Measurements from ENCODE around the gene ZNF644. TPM values are rescaled to one million over a fixed set of nuclear protein-coding genes. Genes with fewer than 3 reads are reported as not detected.
"Not testable (repeated sequence)": the region's sequence is repeated elsewhere in the genome, so short reads cannot be mapped to it uniquely, and the experiment has no call there.

The ZNF644 gene
- total RNA-seq, 1 experiment from 2014 or later: 55.9 TPM

DNA sequence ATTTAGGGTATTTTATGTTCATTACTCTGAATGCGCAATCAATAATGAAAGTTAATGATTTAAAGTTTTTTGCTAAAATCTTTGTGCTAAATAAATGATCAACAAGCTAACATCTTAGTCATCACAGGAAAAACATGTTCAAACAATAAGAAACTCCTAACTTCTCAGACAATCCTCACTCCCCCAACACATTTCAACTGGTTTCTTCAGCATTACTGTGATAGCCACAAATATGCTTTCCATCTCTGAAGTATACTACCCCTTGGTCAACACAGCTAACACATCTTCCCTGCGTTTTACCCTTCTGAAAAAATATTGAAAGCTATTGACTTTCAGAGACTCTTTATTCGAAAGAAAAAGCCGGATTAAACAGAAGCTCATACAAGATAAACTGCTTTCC, 85.8 kb downstream of the ZNF644 start:
- H4K20me1 ChIP-seq (ENCODE audit: insufficient read depth): peaks cover 14% of the 10 kb centered on the region; the same call in 1 of the 2 replicates
- H3K9me3 ChIP-seq (ENCODE audit: control insufficient read depth in 1 of 2, insufficient read depth in 1 of 2, low read depth in 1 of 2, low read length in 2 of 2): no peaks in the 10 kb centered on the region
- TF ChIP-seq, protein P1, sequence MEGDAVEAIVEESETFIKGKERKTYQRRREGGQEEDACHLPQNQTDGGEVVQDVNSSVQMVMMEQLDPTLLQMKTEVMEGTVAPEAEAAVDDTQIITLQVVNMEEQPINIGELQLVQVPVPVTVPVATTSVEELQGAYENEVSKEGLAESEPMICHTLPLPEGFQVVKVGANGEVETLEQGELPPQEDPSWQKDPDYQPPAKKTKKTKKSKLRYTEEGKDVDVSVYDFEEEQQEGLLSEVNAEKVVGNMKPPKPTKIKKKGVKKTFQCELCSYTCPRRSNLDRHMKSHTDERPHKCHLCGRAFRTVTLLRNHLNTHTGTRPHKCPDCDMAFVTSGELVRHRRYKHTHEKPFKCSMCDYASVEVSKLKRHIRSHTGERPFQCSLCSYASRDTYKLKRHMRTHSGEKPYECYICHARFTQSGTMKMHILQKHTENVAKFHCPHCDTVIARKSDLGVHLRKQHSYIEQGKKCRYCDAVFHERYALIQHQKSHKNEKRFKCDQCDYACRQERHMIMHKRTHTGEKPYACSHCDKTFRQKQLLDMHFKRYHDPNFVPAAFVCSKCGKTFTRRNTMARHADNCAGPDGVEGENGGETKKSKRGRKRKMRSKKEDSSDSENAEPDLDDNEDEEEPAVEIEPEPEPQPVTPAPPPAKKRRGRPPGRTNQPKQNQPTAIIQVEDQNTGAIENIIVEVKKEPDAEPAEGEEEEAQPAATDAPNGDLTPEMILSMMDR (IDR thresholded peaks at IDR 0.05 in 2 of 3, conservative IDR thresholded peaks at IDR 0.05 in 1 of 3; ENCODE audit: borderline replicate concordance in 1 of 3, insufficient read depth in 1 of 3, low read depth in 2 of 3, low read length in 2 of 3): no peak
- TF ChIP-seq, protein P2, sequence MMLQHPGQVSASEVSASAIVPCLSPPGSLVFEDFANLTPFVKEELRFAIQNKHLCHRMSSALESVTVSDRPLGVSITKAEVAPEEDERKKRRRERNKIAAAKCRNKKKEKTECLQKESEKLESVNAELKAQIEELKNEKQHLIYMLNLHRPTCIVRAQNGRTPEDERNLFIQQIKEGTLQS (IDR thresholded peaks at IDR 0.05): no peak
- TF ChIP-seq EGR1 (IDR thresholded peaks at IDR 0.05; ENCODE audit: low read depth) (no peak), FOSL1 (IDR thresholded peaks at IDR 0.05; ENCODE audit: low read depth) (no peak), SIN3A (IDR thresholded peaks at IDR 0.05; ENCODE audit: low read depth) (no peak), POLR2AphosphoS5 (IDR thresholded peaks at IDR 0.05; ENCODE audit: low read depth, low read length) (no peak)
- TF ChIP-seq, protein P3, sequence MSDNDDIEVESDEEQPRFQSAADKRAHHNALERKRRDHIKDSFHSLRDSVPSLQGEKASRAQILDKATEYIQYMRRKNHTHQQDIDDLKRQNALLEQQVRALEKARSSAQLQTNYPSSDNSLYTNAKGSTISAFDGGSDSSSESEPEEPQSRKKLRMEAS (IDR thresholded peaks at IDR 0.05): no peak
- peaks cover 78% of the 10 kb centered on the region for H3K79me2 ChIP-seq (ENCODE audit: insufficient read depth, low read length)
- H3K4me3 ChIP-seq (replicated peaks in 1 of 2; ENCODE audit: low read depth in 1 of 2, low read length in 2 of 2): no peak overlapping the region
- DNase-seq (ENCODE audit: low read depth, low spot score): no peak
- ChIA-PET CTCF (interaction anchor here (1.2 kb wide), 1 partner anchor 214 kb away, joined by 3 read pairs; no protein-coding TSS in a partner anchor), RAD21 (ENCODE audit: low non-redundant PET in 1 of 2, low total read pairs in 2 of 2, uncharacterized antibody in 2 of 2, unreplicated experiment in 2 of 2) (no interaction called here), POLR2A (no interaction called here)
- no peaks in the 10 kb centered on the region for H3K9me2 ChIP-seq (ENCODE audit: insufficient read depth)
- no peak overlapping the region for H3K4me2 ChIP-seq (ENCODE audit: low read length)
- no peak for ATAC-seq
- no peaks in the 10 kb centered on the region for H3K4me1 ChIP-seq (ENCODE audit: control insufficient read depth in 1 of 2, insufficient read depth in 2 of 2, low read length in 2 of 2)
- no peak overlapping the region for H3K9ac ChIP-seq (ENCODE audit: low read length)
- intact Hi-C loops (cut with micrococcal nuclease): no loop called here
- no peaks in the 10 kb centered on the region for H3K27me3 ChIP-seq (ENCODE audit: insufficient read depth, low read length)
- H2AFZ ChIP-seq (ENCODE audit: low read depth, low read length, poor library complexity, severe bottlenecking): no peak overlapping the region
- peaks cover 3 to 9% of the 10 kb centered on the region in 2 experiments; a peak in 2 of 4 replicates for H3K36me3 ChIP-seq (ENCODE audit: control insufficient read depth in 1 of 2, insufficient read depth in 2 of 2, low read length in 2 of 2)
- no TSS peak for BruUV-seq (replicated peaks)
- no peak overlapping the region for H3K27ac ChIP-seq (ENCODE audit: low read depth, low read length)

DNA sequence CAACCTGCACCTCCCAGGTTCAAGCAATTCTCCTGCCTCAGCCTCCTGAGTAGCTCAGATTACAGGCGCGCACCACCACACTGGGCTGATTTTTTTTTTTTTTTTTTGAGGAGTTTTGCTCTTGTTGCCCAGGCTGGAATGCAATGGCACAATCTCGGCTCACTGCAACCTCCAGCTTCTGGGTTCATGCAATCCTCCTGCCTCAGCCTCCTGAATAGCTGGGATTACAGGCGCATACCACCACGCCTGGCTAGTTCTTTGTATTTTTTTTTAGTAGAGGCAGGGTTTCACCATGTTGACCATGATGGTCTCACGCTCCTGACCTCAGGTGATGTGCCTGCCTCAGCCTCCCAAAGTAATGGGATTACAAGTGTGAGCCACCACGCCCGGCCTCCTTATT, 93.6 kb downstream of the ZNF644 start:
- BruUV-seq (replicated peaks); ATAC-seq; RAD21 ChIA-PET (ENCODE audit: low non-redundant PET in 1 of 2, low total read pairs in 2 of 2, uncharacterized antibody in 2 of 2, unreplicated experiment in 2 of 2); H3K9me3 ChIP-seq (ENCODE audit: control insufficient read depth in 1 of 2, insufficient read depth in 1 of 2, low read depth in 1 of 2, low read length in 2 of 2); intact Hi-C loops (cut with micrococcal nuclease); H3K9ac ChIP-seq (ENCODE audit: low read length); DNase-seq (ENCODE audit: low read depth, low spot score); CTCF ChIA-PET; H3K36me3 ChIP-seq (ENCODE audit: control insufficient read depth in 1 of 2, insufficient read depth in 2 of 2, low read length in 2 of 2); H3K27me3 ChIP-seq (ENCODE audit: insufficient read depth, low read length); H3K27ac ChIP-seq (ENCODE audit: low read depth, low read length); H3K4me2 ChIP-seq (ENCODE audit: low read length); POLR2A ChIA-PET; H3K9me2 ChIP-seq (ENCODE audit: insufficient read depth); H3K4me3 ChIP-seq (replicated peaks in 1 of 2; ENCODE audit: low read depth in 1 of 2, low read length in 2 of 2); H2AFZ ChIP-seq (ENCODE audit: low read depth, low read length, poor library complexity, severe bottlenecking): not testable (repeated sequence)
- H3K79me2 ChIP-seq (ENCODE audit: insufficient read depth, low read length): peaks cover 97% of the 10 kb centered on the region
- H3K4me1 ChIP-seq (ENCODE audit: control insufficient read depth in 1 of 2, insufficient read depth in 2 of 2, low read length in 2 of 2): peaks cover 4 to 18% of the 10 kb centered on the region in 2 experiments; a peak in 2 of 4 replicates
- peaks cover 25% of the 10 kb centered on the region; the same call in 1 of the 2 replicates for H4K20me1 ChIP-seq (ENCODE audit: insufficient read depth)

DNA sequence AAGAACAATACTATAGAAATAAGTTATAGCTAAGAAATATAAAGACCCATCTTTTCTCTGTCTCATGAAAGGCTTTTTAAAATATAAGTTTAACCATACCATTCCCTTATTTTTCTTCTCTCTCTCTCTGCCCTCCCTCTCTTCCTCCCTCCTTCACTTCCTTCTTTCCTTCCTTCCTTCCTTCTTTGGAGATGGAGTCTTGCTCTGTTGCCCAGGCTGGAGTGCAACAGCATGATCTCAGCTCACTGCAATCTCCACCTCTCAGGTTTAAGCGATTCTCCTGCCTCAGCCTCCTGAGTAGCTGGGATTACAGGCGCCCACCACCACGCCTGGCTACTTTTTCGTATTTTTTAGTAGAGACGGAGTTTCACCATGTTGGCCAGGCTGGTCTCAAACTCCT, 94.2 kb downstream of the ZNF644 start:
- POLR2A ChIA-PET; H3K4me2 ChIP-seq (ENCODE audit: low read length); RAD21 ChIA-PET (ENCODE audit: low non-redundant PET in 1 of 2, low total read pairs in 2 of 2, uncharacterized antibody in 2 of 2, unreplicated experiment in 2 of 2); DNase-seq (ENCODE audit: low read depth, low spot score); H3K27ac ChIP-seq (ENCODE audit: low read depth, low read length); H3K9me3 ChIP-seq (ENCODE audit: control insufficient read depth in 1 of 2, insufficient read depth in 1 of 2, low read depth in 1 of 2, low read length in 2 of 2); H3K36me3 ChIP-seq (ENCODE audit: control insufficient read depth in 1 of 2, insufficient read depth in 2 of 2, low read length in 2 of 2); CTCF ChIA-PET; H3K9me2 ChIP-seq (ENCODE audit: insufficient read depth); H3K4me3 ChIP-seq (replicated peaks in 1 of 2; ENCODE audit: low read depth in 1 of 2, low read length in 2 of 2); H3K9ac ChIP-seq (ENCODE audit: low read length); H2AFZ ChIP-seq (ENCODE audit: low read depth, low read length, poor library complexity, severe bottlenecking); ATAC-seq; intact Hi-C loops (cut with micrococcal nuclease); H3K27me3 ChIP-seq (ENCODE audit: insufficient read depth, low read length); BruUV-seq (replicated peaks): not testable (repeated sequence)
- H4K20me1 ChIP-seq (ENCODE audit: insufficient read depth): peaks cover 27% of the 10 kb centered on the region; the same call in 1 of the 2 replicates
- peaks cover 97% of the 10 kb centered on the region for H3K79me2 ChIP-seq (ENCODE audit: insufficient read depth, low read length)
- H3K4me1 ChIP-seq (ENCODE audit: control insufficient read depth in 1 of 2, insufficient read depth in 2 of 2, low read length in 2 of 2): peaks cover 4 to 18% of the 10 kb centered on the region in 2 experiments; a peak in 2 of 4 replicates
